GM10847 (cell line): Measurements from ENCODE around the gene RHBDD3.

ENCODE experiments used
- POLR2A ChIP-seq: IDR thresholded peaks from 2 replicates; pipeline ENCODE4 v1.6.1; 2011; ENCODE audit not compliant: insufficient read length; ENCODE audit errors: extremely low read depth

The RHBDD3 gene

DNA sequence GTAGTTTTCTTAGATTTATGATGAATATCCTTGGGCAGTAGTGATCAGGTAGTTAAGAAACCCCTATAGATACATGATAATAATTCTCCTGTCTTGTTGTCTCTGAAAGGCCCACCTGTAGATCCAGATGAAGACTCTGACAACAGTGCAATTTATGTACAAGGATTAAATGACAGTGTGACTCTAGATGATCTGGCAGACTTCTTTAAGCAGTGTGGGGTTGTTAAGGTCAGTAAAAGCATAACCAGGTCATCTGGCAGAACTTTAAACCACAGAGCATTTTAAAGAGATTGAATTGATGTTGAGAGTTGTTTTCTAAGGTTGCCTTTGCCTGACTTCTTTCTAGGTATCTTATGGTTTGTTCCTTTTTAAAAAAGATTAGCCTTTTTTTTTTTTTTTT lies 24.6 kb upstream of the RHBDD3 start:
- TF ChIP-seq POLR2A: no peak

- TF ChIP-seq POLR2A: no peak
Observed at GRCh38 chr22:29291215-29291614, 23.4 kb upstream of the RHBDD3 start.

DNA sequence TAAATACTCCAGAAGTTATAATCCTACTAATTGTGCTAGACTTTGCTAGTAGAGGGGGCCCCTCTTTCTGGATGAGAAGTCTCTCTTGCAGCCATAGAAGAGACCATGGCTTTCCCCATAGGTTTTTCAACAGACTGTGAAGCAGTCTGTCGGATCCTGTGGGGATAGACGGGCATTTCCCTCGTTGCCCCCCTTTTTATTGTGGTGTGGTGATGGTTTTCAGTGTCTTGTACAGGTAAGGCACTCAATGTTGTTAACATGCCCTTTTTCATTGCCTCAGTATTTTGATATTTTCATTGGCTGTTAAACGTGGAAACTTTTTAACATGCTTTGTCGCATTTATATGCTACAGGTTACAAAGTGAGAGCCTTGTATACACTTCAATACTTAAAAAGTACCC lies 22.3 kb upstream of the RHBDD3 start:
- no peak for TF ChIP-seq POLR2A

- no peak for TF ChIP-seq POLR2A
Observed at GRCh38 chr22:29288837-29289236, 21.1 kb upstream of the RHBDD3 start.

DNA sequence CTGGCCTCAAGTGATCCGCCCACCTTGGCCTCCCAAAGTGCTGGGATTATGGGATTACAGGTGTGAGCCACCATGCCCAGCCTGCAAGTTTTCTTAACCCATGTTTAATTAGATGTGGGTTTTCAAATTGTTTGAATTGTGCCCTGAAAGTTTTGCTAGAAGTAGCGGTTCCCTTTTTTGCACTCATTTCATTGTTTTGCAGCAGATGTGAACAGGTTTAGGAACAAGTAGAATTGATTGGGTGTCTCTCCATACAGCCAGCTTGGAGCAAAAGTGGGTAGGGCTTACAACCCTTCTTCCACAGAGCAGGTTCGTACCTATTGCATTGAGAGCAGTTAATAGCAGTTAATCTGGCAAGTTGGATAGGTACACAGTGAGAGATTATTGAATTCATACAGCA lies 16.4 kb upstream of the RHBDD3 start:
- TF ChIP-seq POLR2A: no peak

DNA sequence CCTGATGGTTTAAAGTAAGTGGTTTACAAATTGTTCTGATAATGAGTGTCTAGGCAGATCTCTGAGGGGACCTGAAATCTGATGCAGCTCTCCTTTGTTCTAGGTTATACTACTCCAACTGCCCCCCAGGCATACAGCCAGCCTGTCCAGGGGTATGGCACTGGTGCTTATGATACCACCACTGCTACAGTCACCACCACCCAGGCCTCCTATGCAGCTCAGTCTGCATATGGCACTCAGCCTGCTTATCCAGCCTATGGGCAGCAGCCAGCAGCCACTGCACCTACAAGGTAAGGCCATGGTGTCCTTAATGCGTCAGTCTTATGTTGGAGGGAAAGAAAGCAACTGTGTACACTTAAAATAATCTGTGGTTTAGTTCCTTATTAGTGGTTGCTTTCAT lies 10.1 kb upstream of the RHBDD3 start:
- TF ChIP-seq POLR2A: no peak

- TF ChIP-seq POLR2A: no peak
Observed at GRCh38 chr22:29275819-29276565, 8.2 kb upstream of the RHBDD3 start.

DNA sequence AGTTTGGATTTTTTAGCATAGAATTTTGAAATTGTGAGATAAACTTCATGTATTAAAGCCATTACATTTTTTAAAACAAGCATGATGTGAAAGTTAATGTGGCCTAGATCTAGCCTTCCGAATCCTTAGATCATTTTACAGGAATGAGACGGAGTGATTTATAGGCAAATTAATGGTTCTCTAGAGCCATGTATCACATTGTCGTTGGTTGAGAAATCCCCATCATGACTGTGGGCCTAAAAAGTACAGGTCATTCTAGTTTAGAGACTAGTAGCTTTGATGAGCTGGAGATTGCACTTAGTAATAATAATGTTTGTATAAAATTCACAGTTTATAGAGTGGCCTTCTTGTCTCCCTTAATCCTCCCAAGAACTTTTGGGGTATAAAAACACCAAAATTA lies 7.4 kb upstream of the RHBDD3 start:
- TF ChIP-seq POLR2A: no peak

DNA sequence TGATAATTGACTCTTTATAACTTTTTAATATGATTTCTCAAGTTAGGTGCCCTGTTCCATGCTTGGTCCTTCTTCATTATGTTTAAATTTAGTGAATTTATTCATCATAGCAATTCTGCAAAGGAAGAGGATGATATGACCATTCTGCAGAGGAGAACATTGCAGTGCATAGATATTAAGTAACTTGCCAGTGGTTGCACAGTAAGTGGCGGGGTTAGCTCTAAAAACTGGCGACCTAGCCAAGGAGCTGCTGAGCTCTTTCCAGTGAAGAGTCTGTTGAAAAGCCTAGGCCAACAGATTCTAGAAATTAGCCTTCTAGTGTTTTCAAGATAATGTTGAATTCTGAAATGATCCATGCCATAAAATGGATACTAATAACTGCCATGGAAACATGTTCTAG lies 4.8 kb upstream of the RHBDD3 start:
- TF ChIP-seq POLR2A: no peak

DNA sequence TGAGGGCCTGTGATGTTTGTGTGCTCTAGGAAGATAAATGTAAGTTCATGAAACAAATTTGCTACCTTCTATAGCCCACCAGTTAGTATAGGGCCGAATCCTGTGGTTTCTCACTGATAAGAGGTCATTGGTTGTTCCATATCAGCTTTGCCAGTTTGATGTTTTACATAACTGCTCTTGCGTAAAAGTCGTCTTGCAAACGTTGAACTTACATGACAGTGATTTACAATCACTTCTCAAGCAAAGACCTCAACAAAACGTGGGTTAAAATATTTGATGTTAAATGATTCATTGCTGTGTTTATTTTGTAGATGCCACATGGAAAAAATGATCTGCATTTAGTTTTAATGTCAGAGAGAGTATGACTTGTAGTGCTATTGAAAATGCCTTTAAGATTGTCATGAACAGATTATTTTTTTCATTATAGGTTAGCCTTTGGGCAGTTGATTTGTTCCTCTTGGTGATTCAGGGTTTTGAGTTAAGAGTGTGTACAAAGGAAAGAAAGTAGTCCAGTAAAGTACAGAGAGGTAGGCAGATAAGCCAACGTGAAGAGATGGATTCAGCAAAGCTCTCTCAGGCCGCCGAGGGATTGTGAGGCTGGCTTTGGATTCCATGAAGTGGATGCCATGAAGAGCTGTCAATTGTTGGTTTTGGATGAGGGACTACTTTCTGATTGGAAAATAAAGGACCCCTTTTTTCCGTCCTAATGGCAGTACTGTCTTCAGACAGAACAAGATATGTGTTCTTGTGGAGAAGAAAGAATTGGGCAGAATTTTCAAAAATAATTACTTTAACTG lies 2.9 kb upstream of the RHBDD3 start:
- no peak for TF ChIP-seq POLR2A

DNA sequence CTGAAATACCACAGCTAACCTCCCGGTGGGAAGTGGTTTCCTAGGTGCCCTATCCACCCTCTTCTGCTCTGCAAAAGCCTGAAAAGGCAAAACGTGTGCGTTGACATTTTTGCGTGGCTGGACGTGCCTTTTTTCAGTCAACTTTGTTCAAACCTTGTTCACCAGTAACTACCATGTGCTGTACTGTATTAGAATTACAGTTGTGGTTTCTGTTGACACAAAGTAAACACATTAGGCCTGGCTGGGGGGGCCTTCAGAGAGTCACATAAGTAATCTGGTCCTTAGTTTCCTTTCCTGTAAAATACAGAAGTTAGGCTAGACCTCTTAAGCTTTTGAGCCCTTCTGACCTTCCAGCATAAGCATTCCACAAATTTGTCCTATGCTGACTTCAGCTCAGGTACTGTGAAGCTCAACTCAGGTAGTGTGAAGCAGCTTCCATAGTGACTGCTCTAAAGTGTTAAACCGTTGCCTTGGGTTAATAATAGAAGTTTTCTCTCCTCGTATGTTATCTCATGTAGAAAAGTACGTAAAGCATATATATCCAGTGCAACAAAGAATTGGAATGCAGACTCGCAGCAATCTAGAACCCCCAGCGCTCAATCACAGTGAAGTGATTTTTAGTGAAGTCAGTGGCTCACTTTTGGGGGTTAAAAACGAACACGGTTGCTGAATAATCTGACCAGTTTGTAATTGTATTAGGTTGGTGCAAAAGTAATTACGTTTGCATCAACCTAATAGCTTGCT lies 2.1 kb upstream of the RHBDD3 start:
- no peak for TF ChIP-seq POLR2A

GRCh38 chr22:29269230-29269604 lies 1.4 kb upstream of the RHBDD3 start:
- TF ChIP-seq POLR2A: no peak

DNA sequence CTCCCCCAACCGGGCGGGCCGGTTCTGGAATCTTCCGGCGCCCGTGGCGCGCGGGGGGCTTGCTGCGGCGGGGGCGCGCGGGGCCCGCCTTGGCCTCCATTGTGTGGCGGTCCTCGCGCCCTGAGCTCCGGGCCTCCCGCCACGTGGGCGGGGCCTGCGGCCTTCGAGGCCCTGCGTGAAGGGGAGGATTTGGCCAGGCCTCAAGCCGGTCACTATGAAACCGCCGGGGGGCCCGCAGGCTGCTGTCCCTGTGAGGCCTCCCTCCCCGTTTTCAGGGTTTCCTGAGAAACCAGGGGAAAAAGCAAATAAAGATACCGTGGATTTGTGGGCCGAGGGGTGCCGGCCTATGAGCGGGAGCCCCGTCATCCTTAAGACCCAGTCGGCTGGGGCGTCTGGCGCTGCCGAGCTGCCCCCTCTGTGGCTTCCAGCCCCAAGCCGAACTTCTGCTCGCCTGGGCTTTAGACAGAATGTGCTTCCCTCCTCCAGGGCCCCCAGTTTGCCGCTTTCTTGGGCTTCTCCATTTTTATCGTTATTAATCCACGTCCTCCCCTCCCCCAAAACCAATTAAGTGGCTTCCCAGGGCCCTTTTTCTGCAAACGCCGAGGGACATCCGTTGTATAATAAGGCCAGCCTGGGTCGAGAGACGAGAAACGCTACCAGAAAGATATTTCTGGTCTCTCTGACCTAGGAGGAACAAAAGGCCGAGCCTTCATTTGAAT lies 889 bp upstream of the RHBDD3 start:
- no peak for TF ChIP-seq POLR2A

GRCh38 chr22:29267462-29267857 lies 321 bp downstream of the RHBDD3 start:
- no peak for TF ChIP-seq POLR2A
